ENCODE results near the gene GAN.
"Not testable (repeated sequence)": the region's sequence is repeated elsewhere in the genome, so short reads cannot be mapped to it uniquely, and the experiment has no call there.

The GAN gene

GRCh38 chr16:81310045-81310644 lies 4.6 kb upstream of the GAN start:
- DNase-seq: no peak

- no peak for DNase-seq
These were observed 3.0 kb upstream of the GAN start for GRCh38 chr16:81311762-81312161.

- no peak for DNase-seq
These were observed 810 bp upstream of the GAN start for GRCh38 chr16:81313701-81314602.

GRCh38 chr16:81315271-81316175 lies 761 bp downstream of the GAN start:
- DNase-seq: peak; percentile 56

GRCh38 chr16:81316176-81316496 lies 1.4 kb downstream of the GAN start:
- no peak for DNase-seq

- DNase-seq: no peak
These were observed 3.9 kb downstream of the GAN start for GRCh38 chr16:81318711-81319110.

- DNase-seq: no peak
These were observed 4.6 kb downstream of the GAN start for GRCh38 chr16:81319221-81319912.

GRCh38 chr16:81321039-81321438 lies 6.3 kb downstream of the GAN start:
- DNase-seq: no peak

GRCh38 chr16:81321536-81321935 lies 6.8 kb downstream of the GAN start:
- no peak for DNase-seq

- no peak for DNase-seq
These were observed 10.0 kb downstream of the GAN start for GRCh38 chr16:81324808-81325207.

GRCh38 chr16:81327011-81327410 lies 12.2 kb downstream of the GAN start:
- DNase-seq: no peak

GRCh38 chr16:81327447-81328196 lies 12.9 kb downstream of the GAN start:
- no peak for DNase-seq

- DNase-seq: no peak
These were observed 15.2 kb downstream of the GAN start for GRCh38 chr16:81329947-81330346.

GRCh38 chr16:81333356-81333755 lies 18.6 kb downstream of the GAN start:
- no peak for DNase-seq

- DNase-seq: no peak
These were observed 20.9 kb downstream of the GAN start for GRCh38 chr16:81335669-81336068.

- no peak for DNase-seq
These were observed 22.3 kb downstream of the GAN start for GRCh38 chr16:81337097-81337496.

GRCh38 chr16:81345172-81345571 lies 30.4 kb downstream of the GAN start:
- not testable (repeated sequence) for DNase-seq

- no peak for DNase-seq
These were observed 32.7 kb downstream of the GAN start for GRCh38 chr16:81347425-81347824.

- no peak for DNase-seq
These were observed 35.0 kb downstream of the GAN start for GRCh38 chr16:81349608-81350305.

GRCh38 chr16:81350306-81350615 lies 35.5 kb downstream of the GAN start:
- DNase-seq: no peak

- no peak for DNase-seq
These were observed 39.1 kb downstream of the GAN start for GRCh38 chr16:81353895-81354294.

Measured in left hindlimb (tissue), 1 donor.